ENCODE results near the gene POLA2.

DNA sequence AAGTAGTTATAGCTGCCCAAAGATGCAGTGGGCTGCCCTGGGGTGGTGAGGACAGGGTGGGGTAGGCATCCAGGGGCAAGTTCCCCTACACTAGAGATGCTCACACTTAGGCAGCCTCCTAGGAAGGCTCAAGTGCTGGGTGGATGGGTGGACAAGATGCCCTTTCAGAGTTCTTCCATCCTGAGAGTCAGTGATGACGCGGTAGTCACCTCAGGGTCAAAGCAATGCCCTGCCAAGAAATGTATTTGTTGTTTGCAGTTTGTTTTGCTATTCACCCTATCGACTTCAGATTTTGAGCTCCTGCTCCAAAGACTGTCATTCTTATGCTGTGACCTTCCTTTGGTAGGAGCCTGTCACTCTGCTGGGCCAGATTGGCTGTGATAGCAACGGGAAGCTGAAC lies 18.9 kb downstream of the POLA2 start:
- TF ChIP-seq, protein P1, sequence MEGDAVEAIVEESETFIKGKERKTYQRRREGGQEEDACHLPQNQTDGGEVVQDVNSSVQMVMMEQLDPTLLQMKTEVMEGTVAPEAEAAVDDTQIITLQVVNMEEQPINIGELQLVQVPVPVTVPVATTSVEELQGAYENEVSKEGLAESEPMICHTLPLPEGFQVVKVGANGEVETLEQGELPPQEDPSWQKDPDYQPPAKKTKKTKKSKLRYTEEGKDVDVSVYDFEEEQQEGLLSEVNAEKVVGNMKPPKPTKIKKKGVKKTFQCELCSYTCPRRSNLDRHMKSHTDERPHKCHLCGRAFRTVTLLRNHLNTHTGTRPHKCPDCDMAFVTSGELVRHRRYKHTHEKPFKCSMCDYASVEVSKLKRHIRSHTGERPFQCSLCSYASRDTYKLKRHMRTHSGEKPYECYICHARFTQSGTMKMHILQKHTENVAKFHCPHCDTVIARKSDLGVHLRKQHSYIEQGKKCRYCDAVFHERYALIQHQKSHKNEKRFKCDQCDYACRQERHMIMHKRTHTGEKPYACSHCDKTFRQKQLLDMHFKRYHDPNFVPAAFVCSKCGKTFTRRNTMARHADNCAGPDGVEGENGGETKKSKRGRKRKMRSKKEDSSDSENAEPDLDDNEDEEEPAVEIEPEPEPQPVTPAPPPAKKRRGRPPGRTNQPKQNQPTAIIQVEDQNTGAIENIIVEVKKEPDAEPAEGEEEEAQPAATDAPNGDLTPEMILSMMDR (IDR thresholded peaks at IDR 0.05; ENCODE audit: insufficient read depth, low read depth, low read length): no peak
- TF ChIP-seq EZH2 (IDR thresholded peaks at IDR 0.05; ENCODE audit: insufficient read depth, low read length): no peak

All from astrocyte (in vitro differentiated cells and primary cell).